HCT116 (cell line): ENCODE measurements around the gene C17orf114.

Source experiments
- ATAC-seq: fragments of 200-7000 bp; cut with Tn5 transposase; 2 replicates; pipeline ENCODE4 v1.9.1; 2020; ENCODE audit warnings: mild to moderate bottlenecking, moderate library complexity
- BruUV-seq: library from RNA; stranded (reverse); fragments of 400-500 nt; replicated peaks from 2 replicates; lab custom pipeline; 2021; lab: Mats Ljungman, UMichigan
- CTCF ChIA-PET: fragments of 300-600 bp; sonication (Branson Sonifier 250); formaldehyde crosslinking; loops from one replicate; lab custom pipeline; 2021; ENCODE audit warnings: antibody characterized with exemption; lab: Charles Lee
- POLR2A ChIA-PET: fragments of 300-600, 350-600 bp; sonication (Branson Sonifier 250); formaldehyde crosslinking; loops from one replicate; lab custom pipeline; 2021; ENCODE audit warnings: antibody characterized with exemption; lab: Charles Lee
- RAD21 ChIA-PET, 2 experiments: fragments of 300-600 bp; sonication (Branson Sonifier 250); formaldehyde crosslinking; loops; one replicate each; lab custom pipeline; 2023; ENCODE audit warnings: low total read pairs in 2 of 2; ENCODE audit not compliant: uncharacterized antibody in 2 of 2, unreplicated experiment in 2 of 2, low non-redundant PET in 1 of 2; lab: Charles Lee
- DNase-seq: peaks from one replicate; pipeline ENCODE4 v3.0.0-alpha.2; 2010; ENCODE audit warnings: low read depth, low spot score
- H2AFZ ChIP-seq: fragments of 200-600 bp; shearing (Covaris generic), sonication (generic); 2 replicates; pipeline ENCODE4 v1.6.1; 2017; ENCODE audit warnings: low read depth, mixed run types, mixed read lengths, antibody characterized with exemption, low read length; ENCODE audit not compliant: poor library complexity, severe bottlenecking
- H3K27ac ChIP-seq: 2 replicates; pipeline ENCODE4 v1.5.1; 2012; ENCODE audit warnings: low read depth, low read length
- H3K27me3 ChIP-seq: fragments of 200-600 bp; sonication (generic); 2 replicates; pipeline ENCODE4 v1.6.1; 2016; ENCODE audit warnings: mixed run types, low read length, mixed read lengths; ENCODE audit not compliant: insufficient read depth
- H3K36me3 ChIP-seq, 2 experiments: fragments of 200-500 bp in 1 of 2; fragments of 200-600 bp in 1 of 2; sonication (Bioruptor generic) in 1 of 2; sonication (generic) in 1 of 2; 2 replicates each; pipeline versions ENCODE4 v1.5.1 to v1.6.1; 2014 to 2016; ENCODE audit warnings: low read length in 2 of 2, inconsistent platforms in 1 of 2, mixed read lengths in 1 of 2, mixed run types in 1 of 2; ENCODE audit not compliant: insufficient read depth in 2 of 2, control insufficient read depth in 1 of 2
- H3K4me1 ChIP-seq, 2 experiments: fragments of 200-600 bp in 1 of 2; sonication (generic) in 1 of 2; 2 replicates each; pipeline versions ENCODE4 v1.5.1 to v1.6.1; 2012 to 2017; ENCODE audit warnings: low read length in 2 of 2, inconsistent platforms in 1 of 2, mild to moderate bottlenecking in 1 of 2, mixed read lengths in 1 of 2, mixed run types in 1 of 2, moderate library complexity in 1 of 2; ENCODE audit not compliant: insufficient read depth in 2 of 2, control insufficient read depth in 1 of 2
- H3K4me2 ChIP-seq: fragments of 200-600 bp; sonication (generic); 2 replicates; pipeline ENCODE4 v1.6.1; 2017; ENCODE audit warnings: mixed run types, low read length, mixed read lengths
- H3K4me3 ChIP-seq, 2 experiments: fragments of 200-600 bp in 1 of 2; sonication (generic) in 1 of 2; replicated peaks in 1 of 2; 2 replicates each; pipeline ENCODE4 v1.5.1; 2011 to 2016; ENCODE audit warnings: low read length in 2 of 2, control low read depth in 1 of 2, low read depth in 1 of 2, mild to moderate bottlenecking in 1 of 2, mixed read lengths in 1 of 2, mixed run types in 1 of 2
- H3K79me2 ChIP-seq: fragments of 200-600 bp; sonication (generic); 2 replicates; pipeline ENCODE4 v1.6.1; 2017; ENCODE audit warnings: mild to moderate bottlenecking, mixed run types, low read length, moderate library complexity, mixed read lengths; ENCODE audit not compliant: insufficient read depth
- H3K9ac ChIP-seq: fragments of 200-600 bp; sonication (generic); 2 replicates; pipeline ENCODE4 v1.6.1; 2016; ENCODE audit warnings: low read length, mixed read lengths
- H3K9me2 ChIP-seq: fragments of 200-600 bp; sonication (generic), shearing (Covaris generic); 2 replicates; pipeline ENCODE4 v1.6.1; 2017; ENCODE audit warnings: mixed run types, mild to moderate bottlenecking, moderate library complexity; ENCODE audit not compliant: insufficient read depth
- H3K9me3 ChIP-seq, 2 experiments: fragments of 200-500 bp in 1 of 2; fragments of 200-600 bp in 1 of 2; sonication (Bioruptor generic) in 1 of 2; sonication (generic) in 1 of 2; 2 replicates each; pipeline ENCODE4 v1.6.1; 2014 to 2017; ENCODE audit warnings: low read length in 2 of 2, mixed read lengths in 2 of 2, inconsistent platforms in 1 of 2, low read depth in 1 of 2, mild to moderate bottlenecking in 1 of 2, mixed run types in 1 of 2, moderate library complexity in 1 of 2; ENCODE audit not compliant: control insufficient read depth in 1 of 2, insufficient read depth in 1 of 2
- H4K20me1 ChIP-seq: fragments of 200-600 bp; sonication (generic), shearing (Covaris generic); 2 replicates; pipeline ENCODE4 v1.6.1; 2017; ENCODE audit warnings: mixed run types, mild to moderate bottlenecking, moderate library complexity; ENCODE audit not compliant: insufficient read depth
- CBX3 ChIP-seq: IDR thresholded peaks from 2 replicates; pipeline ENCODE4 v1.6.1; 2012; ENCODE audit warnings: low read depth
- CEBPB ChIP-seq: IDR thresholded peaks from 2 replicates; pipeline ENCODE4 v1.6.1; 2012; ENCODE audit warnings: low read depth
- ELF1 ChIP-seq: IDR thresholded peaks from 2 replicates; pipeline ENCODE4 v1.6.1; 2012; ENCODE audit warnings: low read depth, borderline replicate concordance
- EZH2 ChIP-seq: fragments of 200-600 bp; sonication (generic); IDR thresholded peaks from 2 replicates; pipeline ENCODE4 v1.6.1; 2017; ENCODE audit warnings: antibody characterized with exemption, mixed run types
- EZH2phosphoT487 ChIP-seq: fragments of 200-600 bp; IDR thresholded peaks from 2 replicates; pipeline ENCODE4 v1.6.1; 2018; ENCODE audit warnings: antibody characterized with exemption, borderline replicate concordance
- FOSL1 ChIP-seq: IDR thresholded peaks from 2 replicates; pipeline ENCODE4 v1.6.1; 2012; ENCODE audit warnings: low read depth
- JUND ChIP-seq: IDR thresholded peaks from 2 replicates; pipeline ENCODE4 v1.6.1; 2012
- POLR2AphosphoS5 ChIP-seq: IDR thresholded peaks from 2 replicates; pipeline ENCODE4 v1.6.1; 2011; ENCODE audit warnings: mild to moderate bottlenecking, low read depth, low read length, moderate library complexity
- RAD21 ChIP-seq: IDR thresholded peaks from 2 replicates; pipeline ENCODE4 v1.6.1; 2012; ENCODE audit warnings: low read depth, mild to moderate bottlenecking
- SIN3A ChIP-seq: IDR thresholded peaks from 2 replicates; pipeline ENCODE4 v1.6.1; 2012; ENCODE audit warnings: low read depth
- TCF7L2 ChIP-seq: IDR thresholded peaks from 2 replicates; pipeline ENCODE4 v1.7.0; 2011; ENCODE audit warnings: borderline replicate concordance, inconsistent platforms; ENCODE audit not compliant: insufficient read depth, insufficient read length; ENCODE audit errors: extremely low read depth
- YY1 ChIP-seq: IDR thresholded peaks from 2 replicates; pipeline ENCODE4 v1.6.1; 2011; ENCODE audit warnings: low read length, low read depth, moderate library complexity, mild to moderate bottlenecking; ENCODE audit not compliant: insufficient replicate concordance; ENCODE audit errors: extremely low read depth
- ZFX ChIP-seq: fragments of 450-650 bp; IDR thresholded peaks from 2 replicates; pipeline ENCODE4 v1.6.1; 2017
- ZNF274 ChIP-seq: fragments of 200-500 bp; sonication (Bioruptor generic); IDR thresholded peaks from 2 replicates; pipeline ENCODE4 v1.6.1; 2014; ENCODE audit warnings: mild to moderate bottlenecking, low read depth, low read length, inconsistent platforms
- intact Hi-C: fragments of 100-400 bp; cut with micrococcal nuclease; formaldehyde crosslinking; loops from 2 replicates; pipeline ENCODE4 v1.10.0; 2022
- TF ChIP-seq, protein P1 (sequence below), 3 experiments: fragments of 200-600 bp in 1 of 3; sonication (generic) in 1 of 3; IDR thresholded peaks in 2 of 3; conservative IDR thresholded peaks in 1 of 3; 2 replicates each; pipeline ENCODE4 v1.5.1; 2012 to 2017; ENCODE audit warnings: low read depth in 2 of 3, low read length in 2 of 3, antibody characterized with exemption in 1 of 3, borderline replicate concordance in 1 of 3, control low read depth in 1 of 3, mild to moderate bottlenecking in 1 of 3, mixed read lengths in 1 of 3, mixed run types in 1 of 3, moderate library complexity in 1 of 3; ENCODE audit not compliant: insufficient read depth in 1 of 3
- TF ChIP-seq, protein P2 (sequence below): IDR thresholded peaks from 2 replicates; pipeline ENCODE4 v1.6.1; 2012

Gene C17orf114

DNA sequence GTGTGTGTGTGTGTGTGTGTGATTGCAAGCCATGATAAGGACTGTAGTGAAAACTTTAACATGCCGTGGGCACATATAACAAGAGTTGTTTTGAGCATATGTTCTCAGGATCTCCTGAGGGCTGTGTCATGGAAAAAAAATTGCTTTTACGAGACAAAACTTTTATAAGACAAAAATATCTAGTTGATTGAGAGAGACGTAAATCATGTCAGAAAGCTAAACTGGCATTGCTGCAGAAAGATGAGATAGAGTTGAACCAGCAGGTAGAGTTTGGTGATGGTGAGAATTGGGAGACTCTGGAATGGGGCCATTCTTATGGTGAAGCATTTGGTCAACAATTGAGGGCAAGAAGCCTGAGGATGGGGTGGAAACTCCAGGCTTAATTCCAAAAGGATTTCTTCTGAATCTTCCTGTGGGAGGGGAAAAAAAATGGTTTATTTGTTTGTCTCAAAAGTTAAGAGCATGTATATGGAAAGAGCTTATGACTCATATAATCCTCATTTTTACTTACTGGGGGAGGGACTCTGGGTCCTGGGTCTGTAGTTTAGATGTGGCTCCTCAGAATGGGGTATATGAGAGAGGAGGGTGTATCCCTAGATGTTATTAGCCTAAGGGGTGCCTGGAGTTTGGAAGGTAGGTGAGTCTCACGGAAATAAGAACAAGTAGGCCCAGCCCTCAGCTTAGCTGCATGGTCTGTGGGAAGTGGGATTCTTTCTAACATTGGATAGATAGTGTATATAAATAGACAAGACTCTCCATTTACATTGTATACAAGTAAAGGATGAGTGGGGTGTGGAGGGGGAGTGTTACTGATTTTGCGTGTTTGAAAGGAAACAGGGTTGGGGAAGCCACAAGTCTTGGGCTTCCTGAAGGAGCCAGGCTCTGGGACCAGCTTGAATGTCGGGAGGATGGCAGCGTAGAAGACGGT is 38.1 kb upstream of the C17orf114 start:
- POLR2A ChIA-PET: no interaction called here
- no peak for TF ChIP-seq ZFX
- TF ChIP-seq, protein P1, sequence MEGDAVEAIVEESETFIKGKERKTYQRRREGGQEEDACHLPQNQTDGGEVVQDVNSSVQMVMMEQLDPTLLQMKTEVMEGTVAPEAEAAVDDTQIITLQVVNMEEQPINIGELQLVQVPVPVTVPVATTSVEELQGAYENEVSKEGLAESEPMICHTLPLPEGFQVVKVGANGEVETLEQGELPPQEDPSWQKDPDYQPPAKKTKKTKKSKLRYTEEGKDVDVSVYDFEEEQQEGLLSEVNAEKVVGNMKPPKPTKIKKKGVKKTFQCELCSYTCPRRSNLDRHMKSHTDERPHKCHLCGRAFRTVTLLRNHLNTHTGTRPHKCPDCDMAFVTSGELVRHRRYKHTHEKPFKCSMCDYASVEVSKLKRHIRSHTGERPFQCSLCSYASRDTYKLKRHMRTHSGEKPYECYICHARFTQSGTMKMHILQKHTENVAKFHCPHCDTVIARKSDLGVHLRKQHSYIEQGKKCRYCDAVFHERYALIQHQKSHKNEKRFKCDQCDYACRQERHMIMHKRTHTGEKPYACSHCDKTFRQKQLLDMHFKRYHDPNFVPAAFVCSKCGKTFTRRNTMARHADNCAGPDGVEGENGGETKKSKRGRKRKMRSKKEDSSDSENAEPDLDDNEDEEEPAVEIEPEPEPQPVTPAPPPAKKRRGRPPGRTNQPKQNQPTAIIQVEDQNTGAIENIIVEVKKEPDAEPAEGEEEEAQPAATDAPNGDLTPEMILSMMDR (IDR thresholded peaks at IDR 0.05 in 2 of 3, conservative IDR thresholded peaks at IDR 0.05 in 1 of 3; ENCODE audit: borderline replicate concordance in 1 of 3, insufficient read depth in 1 of 3, low read depth in 2 of 3, low read length in 2 of 3): no peak
- TF ChIP-seq YY1: no peak
- no peak for TF ChIP-seq RAD21
- TF ChIP-seq ZNF274: no peak
- no peak for TF ChIP-seq JUND
- no peak for TF ChIP-seq TCF7L2
- no peak for TF ChIP-seq SIN3A
- TF ChIP-seq POLR2AphosphoS5: no peak
- TF ChIP-seq EZH2: no peak
- no peak for TF ChIP-seq ELF1
- no peak for TF ChIP-seq CBX3
- TF ChIP-seq, protein P2, sequence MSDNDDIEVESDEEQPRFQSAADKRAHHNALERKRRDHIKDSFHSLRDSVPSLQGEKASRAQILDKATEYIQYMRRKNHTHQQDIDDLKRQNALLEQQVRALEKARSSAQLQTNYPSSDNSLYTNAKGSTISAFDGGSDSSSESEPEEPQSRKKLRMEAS: no peak
- no peak for TF ChIP-seq FOSL1
- no peak for TF ChIP-seq CEBPB
- TF ChIP-seq EZH2phosphoT487: no peak
- Histone ChIP-seq H3K27me3 (no peaks in the 10 kb centered on the region), H3K36me3 (peaks cover 3 to 21% of the 10 kb centered on the region in 2 experiments; a peak in 1 of 4 replicates), H2AFZ (no peak overlapping the region), H3K9me3 (no peaks in the 10 kb centered on the region), H3K4me3 (no peak overlapping the region), H3K9me2 (no peaks in the 10 kb centered on the region), H3K4me2 (no peak overlapping the region), H3K9ac (no peak overlapping the region), H4K20me1 (no peaks in the 10 kb centered on the region; the same call in 1 of the 2 replicates), H3K27ac (no peak overlapping the region), H3K4me1 (peaks cover 6 to 15% of the 10 kb centered on the region in 2 experiments), H3K79me2 (peaks cover 94% of the 10 kb centered on the region)
- CTCF ChIA-PET: no interaction called here
- DNase-seq: no peak
- RAD21 ChIA-PET: no interaction called here
- no TSS peak for BruUV-seq
- ATAC-seq: no peak
- intact Hi-C loops: loop anchor here (10.0 kb wide), 1 partner anchor 45 kb away; no protein-coding TSS in a partner anchor
